ENCODE results near the gene N4BP3.

N4BP3 gene

DNA sequence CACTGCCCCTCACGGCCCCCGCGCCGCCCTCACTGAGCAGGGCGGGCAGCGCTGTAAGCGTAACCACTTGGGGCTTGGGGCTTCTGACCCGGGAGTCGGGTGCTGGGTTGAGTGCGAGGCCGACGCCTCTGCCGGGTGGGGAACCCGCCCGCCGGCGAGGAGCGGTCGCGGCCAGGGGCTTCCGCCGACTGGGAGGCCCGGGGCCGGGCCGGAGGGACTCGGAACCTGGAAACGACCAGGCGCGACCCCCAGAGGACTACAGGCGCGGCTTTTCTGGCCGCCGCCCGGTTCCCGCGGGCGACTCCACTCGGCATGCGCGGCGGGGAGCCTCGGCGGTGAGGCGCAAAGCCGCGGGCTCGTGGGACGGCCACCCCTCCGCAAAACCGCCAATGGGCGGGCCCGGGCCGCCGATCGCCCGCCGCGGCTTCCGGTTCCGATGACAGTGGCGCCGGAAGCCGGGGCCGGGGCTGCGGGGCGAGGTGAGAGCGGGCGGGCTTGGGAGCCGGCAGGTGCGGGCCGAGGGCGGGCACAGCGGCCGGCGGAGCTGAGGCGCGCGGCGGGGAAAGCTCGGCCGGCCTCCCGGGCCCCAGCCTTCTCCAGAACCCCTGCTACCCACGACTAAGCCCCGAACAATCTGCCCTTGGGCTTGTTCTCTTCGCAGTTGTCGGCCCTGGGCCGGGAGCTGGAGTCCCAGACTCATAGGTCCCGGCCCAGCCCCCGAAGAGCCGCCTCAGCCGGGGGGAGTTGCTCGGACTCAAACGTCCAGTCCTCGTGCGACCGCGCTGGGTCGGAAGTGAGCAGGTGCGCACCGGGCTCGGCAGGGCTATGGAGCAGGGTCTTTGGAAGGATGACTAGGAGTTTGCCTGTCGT is 17.5 kb downstream of the N4BP3 start, which contains the start of gene RMND5B:
TSS of gene RMND5B (plus strand) at position 439 of the 870 bp plus-strand sequence. CDS start 7,106 bp downstream, outside the sequence.
- Histone ChIP-seq H3K27me3 (replicated peaks; ENCODE audit: control insufficient read depth, insufficient read depth, low read length) (no peaks in the 10 kb centered on the region), H3K36me3 (ENCODE audit: control insufficient read depth, insufficient read depth, low read length) (no peaks in the 10 kb centered on the region; the same call in 1 of the 2 replicates), H3K4me3 (replicated peaks; ENCODE audit: low read depth, low read length) (peak within 1 kb of the TSS; percentile 83)
- TF ChIP-seq CTCF (IDR thresholded peaks at IDR 0.05; ENCODE audit: insufficient read depth, low read length, poor library complexity, severe bottlenecking) = no peak
- peak; percentile 95 for DNase-seq (ENCODE audit: extremely low read depth, insufficient read length)

- DNase-seq (ENCODE audit: extremely low read depth, insufficient read length) = no peak
- no peak for TF ChIP-seq CTCF (IDR thresholded peaks at IDR 0.05; ENCODE audit: insufficient read depth, low read length, poor library complexity, severe bottlenecking)
- Histone ChIP-seq H3K4me3 (replicated peaks; ENCODE audit: low read depth, low read length) (peak overlapping the region; percentile 83), H3K27me3 (replicated peaks; ENCODE audit: control insufficient read depth, insufficient read depth, low read length) (no peaks in the 10 kb centered on the region), H3K36me3 (ENCODE audit: control insufficient read depth, insufficient read depth, low read length) (peaks cover 2% of the 10 kb centered on the region)
These were observed 18.2 kb downstream of the N4BP3 start for GRCh38 chr5:178131446-178131996.

GRCh38 chr5:178136990-178137389 is 23.7 kb downstream of the N4BP3 start:
- Histone ChIP-seq H3K27me3 (replicated peaks; ENCODE audit: control insufficient read depth, insufficient read depth, low read length) (no peaks in the 10 kb centered on the region), H3K4me3 (replicated peaks; ENCODE audit: low read depth, low read length) (no peak overlapping the region), H3K36me3 (ENCODE audit: control insufficient read depth, insufficient read depth, low read length) (peaks cover 6% of the 10 kb centered on the region)
- no peak for DNase-seq (ENCODE audit: extremely low read depth, insufficient read length)
- TF ChIP-seq CTCF (IDR thresholded peaks at IDR 0.05; ENCODE audit: insufficient read depth, low read length, poor library complexity, severe bottlenecking) = no peak

DNA sequence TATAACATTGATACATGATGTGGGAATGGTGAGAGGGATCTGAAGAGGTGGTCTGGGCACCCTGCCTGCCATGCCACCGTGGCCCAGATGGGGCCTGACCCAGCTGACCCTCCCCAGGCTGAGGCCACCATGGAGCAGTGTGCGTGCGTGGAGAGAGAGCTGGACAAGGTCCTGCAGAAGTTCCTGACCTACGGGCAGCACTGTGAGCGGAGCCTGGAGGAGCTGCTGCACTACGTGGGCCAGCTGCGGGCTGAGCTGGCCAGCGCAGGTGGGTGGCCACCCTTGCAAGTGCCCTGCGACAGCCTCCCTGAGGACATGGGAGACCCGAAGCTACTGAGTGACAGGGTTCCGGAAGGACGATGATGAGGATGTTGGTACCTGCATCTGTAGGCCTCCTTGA is 24.7 kb downstream of the N4BP3 start:
- H3K27me3 ChIP-seq (replicated peaks; ENCODE audit: control insufficient read depth, insufficient read depth, low read length) = no peaks in the 10 kb centered on the region
- no peak for DNase-seq (ENCODE audit: extremely low read depth, insufficient read length)
- H3K36me3 ChIP-seq (ENCODE audit: control insufficient read depth, insufficient read depth, low read length) = peaks cover 13% of the 10 kb centered on the region
- no peak overlapping the region for H3K4me3 ChIP-seq (replicated peaks; ENCODE audit: low read depth, low read length)
- TF ChIP-seq CTCF (IDR thresholded peaks at IDR 0.05; ENCODE audit: insufficient read depth, low read length, poor library complexity, severe bottlenecking) = no peak

DNA sequence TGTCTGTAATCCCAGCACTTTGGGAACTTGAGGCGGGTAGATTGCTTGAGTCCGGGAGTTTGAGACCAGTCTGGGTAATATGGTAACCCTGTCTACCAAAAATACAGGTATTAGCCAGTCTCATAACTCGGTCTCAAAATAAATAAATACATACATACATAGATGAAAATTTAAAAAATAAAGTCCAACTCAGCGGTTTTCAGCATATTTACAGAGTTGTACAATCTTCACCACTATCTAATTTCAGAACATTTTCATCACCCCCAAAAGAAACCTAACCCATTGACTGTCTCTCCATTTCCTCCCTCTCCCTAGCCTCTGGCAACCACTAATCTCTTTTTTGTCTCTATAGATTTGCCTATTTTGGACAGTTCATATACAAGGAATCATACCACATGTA is 28.2 kb downstream of the N4BP3 start:
- no peak for TF ChIP-seq CTCF (IDR thresholded peaks at IDR 0.05; ENCODE audit: insufficient read depth, low read length, poor library complexity, severe bottlenecking)
- DNase-seq (ENCODE audit: extremely low read depth, insufficient read length) = no peak
- no peaks in the 10 kb centered on the region for H3K27me3 ChIP-seq (replicated peaks; ENCODE audit: control insufficient read depth, insufficient read depth, low read length)
- no peak overlapping the region for H3K4me3 ChIP-seq (replicated peaks; ENCODE audit: low read depth, low read length)
- H3K36me3 ChIP-seq (ENCODE audit: control insufficient read depth, insufficient read depth, low read length) = peaks cover 31% of the 10 kb centered on the region

Data from GM06990 (cell line).